ENCODE data around the gene TAGLN2.

TAGLN2 gene

DNA sequence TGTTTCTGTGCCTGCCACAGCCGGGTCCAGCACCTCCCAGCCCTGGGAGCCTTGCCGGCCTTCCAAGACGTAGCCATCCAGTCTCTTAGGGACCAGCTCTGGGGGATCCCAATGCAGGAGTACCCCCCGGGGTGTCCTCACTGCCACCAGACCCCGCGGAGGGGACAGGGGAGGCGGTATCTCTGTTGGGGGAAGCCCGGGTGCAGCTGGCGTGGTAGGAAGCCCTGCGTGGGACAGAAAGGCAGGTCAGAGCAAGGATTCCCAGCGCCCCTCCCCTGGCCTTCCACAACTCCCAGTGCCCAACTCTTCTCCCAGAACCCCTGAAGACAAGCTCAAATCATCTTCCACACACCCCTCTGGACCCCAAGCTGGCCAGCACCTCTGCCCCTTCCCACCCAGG lies 4.9 kb upstream of the TAGLN2 start:
- in situ Hi-C loops (cut with HindIII; ENCODE audit: low pct_unique_long_range_greater_than_20kb, low sequenced_read_pairs), result no loop called here
- DNase-seq (ENCODE audit: low read depth in 1 of 2, low spot score in 1 of 2), result no peak
- no peak for TF ChIP-seq JUND (IDR thresholded peaks at IDR 0.05; ENCODE audit: low read depth)

DNA sequence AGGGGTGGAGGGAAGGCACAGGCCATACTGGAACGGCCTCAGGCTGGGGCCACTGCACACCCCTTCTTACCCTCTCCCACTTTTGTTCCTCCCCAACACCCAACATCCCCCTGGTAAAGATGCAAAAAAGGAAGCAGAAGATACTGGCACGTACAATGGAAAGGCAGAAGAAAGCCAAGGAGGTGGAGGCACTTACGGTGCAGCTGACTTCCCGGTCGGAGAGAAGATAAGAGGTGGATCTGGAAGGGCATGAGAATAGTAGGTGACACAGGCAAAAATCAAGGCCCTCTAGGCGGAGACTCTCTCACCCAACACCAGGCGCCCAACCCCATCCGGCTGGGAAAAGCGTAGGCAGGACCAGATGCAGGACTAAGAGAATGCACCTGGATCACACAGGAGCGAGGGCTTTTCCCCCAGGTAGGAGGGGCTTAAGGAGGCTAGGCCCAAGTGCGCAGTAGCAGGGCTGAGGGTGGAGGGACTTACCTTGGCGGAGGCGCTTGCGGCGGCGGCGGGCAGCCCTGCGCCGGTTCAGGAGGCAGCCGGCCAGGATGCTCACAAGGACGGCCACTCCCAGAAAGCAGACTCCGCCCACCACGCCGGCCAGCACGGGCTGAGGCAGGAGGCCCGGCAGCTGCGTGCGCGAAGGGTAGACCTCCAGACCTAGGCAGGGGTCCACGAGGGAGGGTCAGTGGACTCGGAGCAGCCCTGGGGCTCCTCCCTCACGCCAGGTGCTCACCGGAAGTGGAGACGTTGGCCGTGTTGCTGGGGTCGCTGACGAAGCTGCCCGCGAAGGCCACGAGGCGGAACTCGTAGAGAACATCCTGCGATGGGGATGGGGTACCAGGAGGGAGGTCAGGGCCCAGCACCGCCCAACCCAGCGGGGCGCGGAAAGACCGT lies 4.1 kb upstream of the TAGLN2 start:
- no peak for TF ChIP-seq JUND (IDR thresholded peaks at IDR 0.05; ENCODE audit: low read depth)
- no peak for DNase-seq (ENCODE audit: low read depth in 1 of 2, low spot score in 1 of 2)
- in situ Hi-C loops (cut with HindIII; ENCODE audit: low pct_unique_long_range_greater_than_20kb, low sequenced_read_pairs), result no loop called here

DNA sequence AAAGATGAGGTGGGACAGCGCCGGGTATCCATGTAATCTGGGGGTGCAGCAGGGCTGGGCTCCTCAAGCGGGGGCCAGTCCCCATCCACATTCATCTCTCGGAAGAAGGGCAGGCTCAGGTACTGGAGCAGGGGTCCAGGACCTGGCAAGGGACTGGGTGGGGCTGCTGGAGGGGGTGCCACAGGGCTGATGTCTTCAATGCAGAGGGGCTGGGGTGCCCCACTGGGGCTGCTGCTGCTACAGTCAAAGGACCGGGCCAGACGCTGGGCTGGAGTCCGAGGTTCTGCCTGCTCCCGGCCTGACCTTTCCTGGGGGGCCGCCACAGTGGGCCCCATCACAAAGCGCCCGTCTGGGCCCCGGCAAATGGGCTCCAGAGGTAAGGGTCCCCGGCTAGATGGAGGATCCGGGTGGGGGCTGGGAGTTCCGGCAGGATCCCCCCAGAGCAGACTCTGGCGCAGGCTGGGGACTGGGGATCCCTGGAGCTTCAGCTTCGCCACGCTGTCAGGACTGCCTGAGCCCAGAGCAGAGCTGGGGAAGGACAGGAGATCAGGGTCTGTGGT lies 3.3 kb upstream of the TAGLN2 start:
- TF ChIP-seq JUND (IDR thresholded peaks at IDR 0.05; ENCODE audit: low read depth), result no peak
- in situ Hi-C loops (cut with HindIII; ENCODE audit: low pct_unique_long_range_greater_than_20kb, low sequenced_read_pairs), result no loop called here
- DNase-seq (ENCODE audit: low read depth in 1 of 2, low spot score in 1 of 2), result no peak

DNA sequence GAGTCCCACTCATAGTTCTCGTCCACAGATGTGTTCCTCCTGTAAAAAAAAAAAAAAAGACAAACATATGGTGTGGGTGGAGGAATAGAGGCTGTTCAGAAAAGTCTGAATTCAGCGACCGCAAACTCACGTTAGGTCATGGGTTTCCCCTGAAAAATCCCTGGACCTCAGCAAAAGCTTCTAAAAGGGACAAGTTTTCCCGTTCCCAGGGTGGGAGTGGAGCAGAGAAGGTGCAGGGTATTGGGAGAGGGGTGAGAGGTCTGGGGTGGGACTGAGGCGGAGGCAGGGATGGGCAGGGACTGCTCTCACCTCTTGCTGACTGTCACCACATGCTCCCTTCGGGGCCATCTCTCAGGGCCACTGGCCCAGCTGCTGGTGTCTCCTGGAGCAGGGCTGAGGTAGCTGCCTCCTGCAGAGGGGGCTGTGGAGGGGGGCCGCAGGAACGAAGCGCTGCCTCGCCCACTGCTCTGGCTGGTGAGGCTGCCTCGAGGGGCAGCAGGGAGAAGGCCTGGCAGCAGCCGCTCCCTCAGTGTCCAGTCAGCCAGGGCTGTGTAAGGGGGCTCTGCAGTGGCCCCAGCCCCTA lies 2.6 kb upstream of the TAGLN2 start:
- no peak for TF ChIP-seq JUND (IDR thresholded peaks at IDR 0.05; ENCODE audit: low read depth)
- no peak for DNase-seq (ENCODE audit: low read depth in 1 of 2, low spot score in 1 of 2)
- in situ Hi-C loops (cut with HindIII; ENCODE audit: low pct_unique_long_range_greater_than_20kb, low sequenced_read_pairs), result no loop called here

DNA sequence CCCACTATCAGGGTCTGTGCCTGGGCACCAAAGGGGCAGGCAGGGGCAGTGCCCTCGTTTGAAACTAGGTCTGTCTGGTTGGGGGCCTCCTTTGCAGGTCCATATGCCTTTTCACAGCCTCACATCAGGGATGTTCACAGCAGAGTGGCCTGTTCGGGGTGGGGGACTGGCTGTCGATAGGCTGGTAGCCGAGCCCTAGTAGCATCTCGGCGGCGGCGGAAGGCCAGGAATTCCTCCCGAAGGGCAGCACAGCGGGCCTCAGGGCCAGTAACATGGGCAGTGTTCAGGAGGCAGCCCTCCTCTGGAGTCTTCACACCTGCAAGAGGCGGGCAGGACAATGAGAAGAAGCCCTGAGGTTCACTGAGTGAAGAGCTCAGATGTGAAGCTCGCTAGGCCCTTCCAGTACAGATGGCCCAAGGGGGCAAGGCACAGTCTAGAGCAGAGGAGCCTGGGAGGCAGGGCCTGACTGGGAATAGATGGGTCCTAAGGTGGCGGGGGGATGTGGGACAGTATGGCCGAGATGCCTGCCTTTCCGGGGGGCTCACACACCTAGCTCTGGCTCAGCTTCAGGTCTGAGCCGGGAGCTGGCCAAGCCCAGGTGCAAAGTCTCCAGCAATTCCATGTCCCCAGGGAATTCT lies 2.0 kb upstream of the TAGLN2 start:
- TF ChIP-seq JUND (IDR thresholded peaks at IDR 0.05; ENCODE audit: low read depth), result no peak
- in situ Hi-C loops (cut with HindIII; ENCODE audit: low pct_unique_long_range_greater_than_20kb, low sequenced_read_pairs), result no loop called here
- no peak for DNase-seq (ENCODE audit: low read depth in 1 of 2, low spot score in 1 of 2)

DNA sequence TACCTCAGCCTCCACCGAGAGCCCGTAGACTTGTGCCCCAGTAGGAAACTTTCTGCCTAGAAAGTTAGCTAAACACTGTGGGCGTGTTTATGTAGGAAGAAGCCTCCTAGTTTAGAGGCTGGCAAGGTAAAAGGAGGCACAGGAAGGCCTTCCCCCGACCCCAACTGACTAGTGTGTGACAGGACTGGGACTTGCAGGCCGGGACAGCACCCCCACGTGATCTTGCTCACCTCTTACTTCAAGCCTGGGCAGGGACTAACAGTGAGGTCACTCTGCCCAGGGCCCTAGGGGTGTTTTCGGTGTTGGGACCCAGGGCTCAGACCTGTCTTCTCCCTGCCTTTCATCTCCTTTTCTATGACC lies 392 bp upstream of the TAGLN2 start:
- DNase-seq (ENCODE audit: low read depth in 1 of 2, low spot score in 1 of 2), result peak in 1 of 2 experiments; percentile 61
- no peak for TF ChIP-seq JUND (IDR thresholded peaks at IDR 0.05; ENCODE audit: low read depth)
- in situ Hi-C loops (cut with HindIII; ENCODE audit: low pct_unique_long_range_greater_than_20kb, low sequenced_read_pairs), result no loop called here

DNA sequence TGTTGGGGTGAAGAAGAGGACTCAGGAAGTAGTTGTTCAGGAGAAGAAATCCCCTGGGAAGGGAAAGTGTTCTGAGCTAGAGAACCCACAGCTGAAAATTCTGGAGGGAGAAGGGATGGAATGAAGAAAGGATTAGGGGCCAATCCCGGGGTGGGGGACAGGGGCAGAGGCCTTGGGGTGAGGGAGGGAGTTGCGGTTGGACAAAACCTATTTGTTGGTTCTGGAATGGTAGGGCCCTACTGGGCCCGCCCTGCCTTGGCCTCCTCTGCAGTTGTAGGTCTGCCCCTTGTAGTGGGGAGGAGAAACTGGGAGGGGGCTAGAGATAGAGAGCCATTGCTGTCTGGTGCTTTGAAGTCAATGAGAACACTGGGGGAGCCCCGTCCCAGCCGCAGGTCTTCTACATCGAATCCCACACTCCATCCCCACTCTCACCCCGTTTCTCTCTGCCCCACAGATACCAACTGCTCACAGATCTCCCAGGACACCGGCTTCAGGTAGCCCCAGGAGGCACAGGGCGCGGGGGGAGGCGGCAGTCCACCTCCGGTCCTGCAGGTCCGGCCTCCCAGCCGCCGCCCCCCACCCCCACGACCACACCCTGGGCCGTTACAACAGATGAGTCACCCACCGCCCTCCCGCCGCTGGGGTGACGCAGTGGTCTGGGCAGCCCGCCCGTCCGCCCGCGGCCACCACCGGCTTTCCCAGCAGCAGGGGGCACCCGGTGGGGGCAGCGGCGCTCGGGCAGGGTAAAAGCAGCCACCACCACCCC lies 1.1 kb downstream of the TAGLN2 start:
- DNase-seq (ENCODE audit: low read depth in 1 of 2, low spot score in 1 of 2), result peak; percentile 75 to 77
- peak; percentile 84; the same call in 1 of the 2 replicates for TF ChIP-seq JUND (IDR thresholded peaks at IDR 0.05; ENCODE audit: low read depth)
- in situ Hi-C loops (cut with HindIII; ENCODE audit: low pct_unique_long_range_greater_than_20kb, low sequenced_read_pairs), result no loop called here

DNA sequence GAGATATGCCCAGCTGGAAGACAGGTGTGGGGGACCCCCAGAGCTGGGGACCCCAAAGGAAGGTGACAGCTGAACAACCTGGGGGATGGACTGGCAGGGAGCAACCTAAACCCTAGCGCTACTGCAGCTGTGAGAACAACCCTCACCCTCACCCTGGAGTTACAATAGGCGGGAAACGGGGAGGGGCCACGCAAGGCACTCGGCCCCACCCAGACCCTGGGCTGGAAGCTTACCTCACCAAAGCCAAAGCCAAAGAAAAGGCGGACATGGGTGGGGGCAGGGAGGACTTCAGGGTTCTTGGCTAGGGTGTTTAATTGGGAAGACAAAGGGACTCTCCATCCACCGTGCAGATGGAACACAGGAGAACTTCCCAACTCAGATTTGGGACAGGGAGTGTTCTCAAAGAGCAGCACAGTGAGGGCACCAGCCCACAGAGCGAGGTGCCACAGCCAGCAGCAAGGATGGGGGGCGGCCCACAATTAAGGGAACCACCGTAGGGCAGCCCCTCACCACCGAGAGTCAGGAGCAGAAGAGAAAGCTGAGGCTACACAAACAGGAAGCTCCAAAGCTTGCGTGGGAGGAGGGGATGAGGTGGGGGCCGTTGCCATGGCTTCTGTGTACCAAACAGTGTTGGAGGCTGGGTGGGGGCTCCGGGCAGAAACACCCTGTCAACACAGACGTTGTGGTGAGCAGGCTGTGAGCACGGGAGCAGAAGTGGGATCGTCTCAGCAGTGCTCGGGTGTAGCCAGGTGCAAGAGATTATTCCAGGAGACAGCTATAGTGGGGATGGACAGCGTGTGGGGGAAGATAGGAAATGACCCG lies 1.9 kb downstream of the TAGLN2 start:
- TF ChIP-seq JUND (IDR thresholded peaks at IDR 0.05; ENCODE audit: low read depth), result no peak
- in situ Hi-C loops (cut with HindIII; ENCODE audit: low pct_unique_long_range_greater_than_20kb, low sequenced_read_pairs), result no loop called here
- peak; percentile 82 to 89 for DNase-seq (ENCODE audit: low read depth in 1 of 2, low spot score in 1 of 2)

DNA sequence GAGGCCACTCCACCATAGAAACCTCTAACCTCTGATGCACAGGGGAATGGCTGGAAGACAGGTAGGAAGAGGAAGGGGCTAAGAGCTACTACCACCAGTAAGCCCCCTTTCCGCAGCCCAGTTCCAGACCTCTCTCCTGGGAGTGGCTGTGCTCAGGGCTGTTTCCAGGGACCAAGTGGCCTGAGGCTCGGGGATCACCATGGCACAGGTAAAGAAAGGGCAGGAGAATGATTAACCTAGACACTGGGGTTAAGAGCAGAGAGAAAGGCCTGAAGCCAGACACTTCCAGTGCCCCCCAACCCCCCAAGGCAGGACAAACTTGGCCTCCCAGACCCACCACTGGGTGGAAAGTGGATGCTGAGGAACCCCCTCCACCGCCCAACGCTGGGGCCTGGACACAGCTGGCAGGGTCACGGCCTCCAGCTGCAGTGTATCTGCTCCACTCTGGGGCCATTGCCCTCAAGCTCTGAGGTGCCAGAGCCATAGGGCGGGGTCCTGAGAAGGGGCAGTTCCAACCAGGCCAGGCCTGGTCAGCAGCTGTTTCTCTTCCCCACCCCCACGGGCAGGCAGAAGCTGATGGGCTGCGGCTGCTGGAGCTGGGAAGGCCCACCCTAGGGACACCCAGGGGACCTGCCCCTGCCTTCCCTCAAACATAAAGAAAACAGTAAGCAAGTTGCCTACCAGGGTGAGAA lies 2.6 kb downstream of the TAGLN2 start:
- TF ChIP-seq JUND (IDR thresholded peaks at IDR 0.05; ENCODE audit: low read depth), result no peak
- in situ Hi-C loops (cut with HindIII; ENCODE audit: low pct_unique_long_range_greater_than_20kb, low sequenced_read_pairs), result no loop called here
- DNase-seq (ENCODE audit: low read depth in 1 of 2, low spot score in 1 of 2), result no peak

DNA sequence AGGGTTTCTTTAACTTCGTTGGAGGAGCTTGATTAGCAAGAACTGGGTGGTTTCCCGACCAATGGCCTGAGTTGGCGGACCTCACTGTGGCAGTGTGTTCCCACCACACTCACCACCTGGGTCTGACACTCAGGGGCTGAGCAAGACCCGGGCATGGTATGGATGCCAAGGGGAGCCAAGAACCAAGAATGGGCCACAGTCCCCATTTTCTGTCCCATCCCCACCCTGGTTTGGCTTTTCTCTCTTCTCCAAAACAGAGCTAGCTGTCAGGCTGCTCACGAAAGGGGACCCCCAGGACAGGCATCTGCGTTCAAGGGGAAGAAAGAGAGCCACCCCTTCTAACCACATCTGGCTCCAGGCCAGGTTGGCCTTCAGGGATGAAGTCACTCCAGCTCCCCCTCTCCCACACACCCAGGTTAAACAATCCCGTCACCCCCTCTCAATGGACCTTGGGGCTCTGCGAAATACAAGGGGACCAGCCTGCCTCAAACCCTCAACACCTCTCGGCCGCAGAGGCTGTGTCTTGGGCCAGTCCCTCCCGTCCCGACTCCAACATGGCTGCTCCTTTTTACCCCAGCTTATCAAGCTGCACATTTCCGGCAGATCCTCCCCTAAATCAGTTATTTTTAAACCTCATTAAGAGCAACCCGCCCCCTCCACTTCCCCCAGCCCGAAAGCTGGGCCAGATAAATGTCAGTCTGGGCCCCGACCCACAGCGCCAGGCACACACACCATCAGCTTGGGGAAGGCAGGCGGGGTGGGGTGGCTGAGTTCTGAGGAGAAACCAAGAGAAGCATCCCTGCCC lies 3.4 kb downstream of the TAGLN2 start:
- no peak for DNase-seq (ENCODE audit: low read depth in 1 of 2, low spot score in 1 of 2)
- in situ Hi-C loops (cut with HindIII; ENCODE audit: low pct_unique_long_range_greater_than_20kb, low sequenced_read_pairs), result no loop called here

More for the DNA sequence above, 3.4 kb downstream of the TAGLN2 start:
- no peak for TF ChIP-seq JUND (IDR thresholded peaks at IDR 0.05; ENCODE audit: low read depth)
